ENCODE data around the gene OSBPL3. TPM values are rescaled to one million over a fixed set of nuclear protein-coding genes. Genes with fewer than 3 reads are reported as not detected.
A peak's percentile ranks its signal among the peaks of the same experiment; 100 is the strongest.

OSBPL3 gene
- total and polyA plus RNA-seq, 4 donors, result 0.28 to 3.0 (median 1.1) TPM

GRCh38 chr7:24981171-24981951, 1.4 kb upstream of the OSBPL3 start:
- peaks cover 9 to 26% (median 19%) of the 10 kb centered on the region in 4 donors for H3K4me1 ChIP-seq (ENCODE audit: control insufficient read depth in 4 of 4, insufficient read depth in 4 of 4, low read length in 3 of 4)
- H3K9ac ChIP-seq (ENCODE audit: low read depth in 1 of 2, low read length in 2 of 2), result peak overlapping the region in 1 of 2 donors; percentile 15
- H3K4me3 ChIP-seq (ENCODE audit: low read depth in 1 of 3, low read length in 3 of 3), result peak overlapping the region; percentile 27 to 85 (median 51)
- H3K36me3 ChIP-seq (ENCODE audit: control insufficient read depth in 4 of 4, insufficient read depth in 3 of 4, low read depth in 1 of 4, low read length in 3 of 4), result no peaks in the 10 kb centered on the region
- no peaks in the 10 kb centered on the region for H3K9me3 ChIP-seq (ENCODE audit: control insufficient read depth in 4 of 4, low read length in 3 of 4)
- TF ChIP-seq TAF1 (conservative IDR thresholded peaks at IDR 0.05), result no peak
- TF ChIP-seq SP1 (IDR thresholded peaks at IDR 0.05), result no peak
- TF ChIP-seq RXRA (IDR thresholded peaks at IDR 0.05), result no peak
- no peak for TF ChIP-seq EGR1 (IDR thresholded peaks at IDR 0.05; ENCODE audit: low read depth in 2 of 2)
- no peak for TF ChIP-seq FOXA2 (IDR thresholded peaks at IDR 0.05)
- TF ChIP-seq RAD21 (IDR thresholded peaks at IDR 0.05), result no peak
- TF ChIP-seq NR2F2 (IDR thresholded peaks at IDR 0.05), result no peak
- no peak for TF ChIP-seq HNF4G (IDR thresholded peaks at IDR 0.05)
- no peak for TF ChIP-seq ATF3 (IDR thresholded peaks at IDR 0.05)
- no peak for TF ChIP-seq HNF4A (conservative IDR thresholded peaks at IDR 0.05)
- no peak for TF ChIP-seq FOXA1 (IDR thresholded peaks at IDR 0.05)
- TF ChIP-seq REST (IDR thresholded peaks at IDR 0.05), result no peak
- DNase-seq (ENCODE audit: low spot score), result peak; percentile 40
- WGBS, result 5% methylated on average over 52 of the region's 52 CpGs
- no peak overlapping the region for H3K27ac ChIP-seq (ENCODE audit: low read depth in 1 of 2, low read length in 2 of 2)
- peaks cover 0 to 4% (median 0%) of the 10 kb centered on the region in 4 donors for H3K27me3 ChIP-seq (ENCODE audit: control insufficient read depth in 4 of 4, insufficient read depth in 4 of 4, low read length in 3 of 4)

- TF ChIP-seq CTCF (IDR thresholded peaks at IDR 0.05; ENCODE audit: low read depth, low read length, missing input control), result no peak
- Histone ChIP-seq H3K9ac (ENCODE audit: low read depth in 1 of 2, low read length in 2 of 2) (peak overlapping the region in 1 of 2 donors; percentile 81), H3K27ac (ENCODE audit: low read depth in 1 of 2, low read length in 2 of 2) (peak overlapping the region; percentile 59 to 75), H3K27me3 (ENCODE audit: control insufficient read depth in 4 of 4, insufficient read depth in 4 of 4, low read length in 3 of 4) (peaks cover 0 to 4% (median 0%) of the 10 kb centered on the region in 4 donors), H3K9me3 (ENCODE audit: control insufficient read depth in 4 of 4, low read length in 3 of 4) (no peaks in the 10 kb centered on the region), H3K36me3 (ENCODE audit: control insufficient read depth in 4 of 4, insufficient read depth in 3 of 4, low read depth in 1 of 4, low read length in 3 of 4) (no peaks in the 10 kb centered on the region), H3K4me3 (ENCODE audit: low read depth in 1 of 3, low read length in 3 of 3) (peak overlapping the region; percentile 51 to 85 (median 71)), H3K4me1 (ENCODE audit: control insufficient read depth in 4 of 4, insufficient read depth in 4 of 4, low read length in 3 of 4) (peaks cover 9 to 26% (median 19%) of the 10 kb centered on the region in 4 donors)
- peak; percentile 41 for DNase-seq (ENCODE audit: low spot score)
- WGBS, result 6% methylated on average over 26 of the region's 26 CpGs
Measured at GRCh38 chr7:24980534-24981170, 674 bp upstream of the OSBPL3 start.

Measured in liver (tissue), 9 donors.